ENCODE data around the gene CDK11B.
"Not testable (repeated sequence)": the region's sequence is repeated elsewhere in the genome, so short reads cannot be mapped to it uniquely, and the experiment has no call there.

CDK11B gene

DNA sequence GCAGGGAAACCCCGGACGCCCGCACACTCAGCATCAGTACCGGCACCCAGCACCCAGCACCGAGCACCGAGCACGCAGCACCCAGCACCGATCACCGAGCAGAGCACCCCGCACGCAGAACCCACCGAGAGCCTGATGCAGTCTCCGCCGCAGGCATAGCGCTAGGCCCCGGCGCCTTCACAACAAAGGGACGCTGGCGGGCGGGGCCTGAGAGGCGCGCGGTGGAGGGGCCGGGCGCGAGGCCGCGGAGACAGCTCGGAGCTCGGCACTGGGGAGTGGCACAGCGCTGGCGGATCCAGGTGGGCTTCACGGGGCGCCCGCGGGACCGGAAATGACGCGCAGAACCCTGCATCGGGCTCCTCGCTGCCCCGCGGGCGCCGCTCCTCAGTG lies 33.5 kb upstream of the CDK11B start:
- H3K27me3 Mint-ChIP-seq (ENCODE audit: low read depth); H3K36me3 Mint-ChIP-seq (ENCODE audit: low read depth); H3K9me3 Mint-ChIP-seq; H3K4me1 Mint-ChIP-seq (ENCODE audit: low read depth): not testable (repeated sequence)
- Mint-ChIP-seq H3K4me3 (peak overlapping the region; percentile 77), H3K27ac (peak overlapping the region; percentile 26)

- not testable (repeated sequence) for H3K27ac Mint-ChIP-seq; H3K4me3 Mint-ChIP-seq; H3K27me3 Mint-ChIP-seq (ENCODE audit: low read depth); H3K9me3 Mint-ChIP-seq; H3K36me3 Mint-ChIP-seq (ENCODE audit: low read depth); H3K4me1 Mint-ChIP-seq (ENCODE audit: low read depth)
Observed at GRCh38 chr1:1691443-1691842, 32.6 kb upstream of the CDK11B start.

DNA sequence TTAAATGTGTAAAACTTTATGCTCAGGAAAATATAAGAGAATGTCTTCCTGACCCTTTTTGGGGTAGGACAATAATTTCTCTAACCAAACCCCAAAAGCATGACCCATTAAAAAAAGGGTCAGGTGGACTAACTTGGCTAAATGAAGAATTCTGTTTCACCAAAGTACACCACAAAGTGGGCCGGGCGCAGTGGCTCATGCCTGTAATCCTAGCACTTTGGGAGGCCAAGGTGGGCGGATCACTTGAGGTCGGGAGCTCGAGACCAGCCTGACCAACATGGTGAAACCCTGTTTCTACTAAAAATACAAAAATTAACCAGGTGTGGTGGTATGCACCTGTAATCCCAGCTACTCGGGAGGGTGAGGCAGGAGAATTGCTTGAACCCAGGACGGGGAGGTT lies 30.7 kb upstream of the CDK11B start:
- H3K9me3 Mint-ChIP-seq, H3K4me3 Mint-ChIP-seq: not testable (repeated sequence)

DNA sequence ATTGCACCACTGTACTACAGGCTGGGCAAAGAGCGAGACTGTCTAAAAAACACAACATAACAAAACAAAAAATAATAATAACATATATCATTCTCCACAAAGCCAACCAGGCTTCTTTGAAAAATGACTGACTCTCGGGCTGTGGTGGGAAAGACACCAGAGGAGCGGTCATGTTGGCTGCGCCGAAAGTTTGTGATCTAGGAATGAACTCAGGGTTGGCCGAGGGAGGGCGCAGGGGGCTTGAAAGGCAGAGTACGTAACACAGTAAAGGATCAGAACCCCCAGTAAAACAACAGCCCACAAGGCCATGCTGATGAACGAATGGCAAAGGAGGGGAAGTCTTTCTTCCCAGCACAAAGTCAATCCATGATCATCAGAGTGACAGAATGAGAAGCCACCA lies 29.0 kb upstream of the CDK11B start:
- Mint-ChIP-seq H3K9me3 (no peaks in the 10 kb centered on the region), H3K4me1 (ENCODE audit: low read depth) (peaks cover 2% of the 10 kb centered on the region), H3K27ac (no peak overlapping the region), H3K36me3 (ENCODE audit: low read depth) (peaks cover 5% of the 10 kb centered on the region), H3K27me3 (ENCODE audit: low read depth) (no peaks in the 10 kb centered on the region), H3K4me3 (no peak overlapping the region)

More for the DNA sequence above, 30.7 kb upstream of the CDK11B start:
- not testable (repeated sequence) for H3K27me3 Mint-ChIP-seq (ENCODE audit: low read depth); H3K27ac Mint-ChIP-seq; H3K36me3 Mint-ChIP-seq (ENCODE audit: low read depth); H3K4me1 Mint-ChIP-seq (ENCODE audit: low read depth)

DNA sequence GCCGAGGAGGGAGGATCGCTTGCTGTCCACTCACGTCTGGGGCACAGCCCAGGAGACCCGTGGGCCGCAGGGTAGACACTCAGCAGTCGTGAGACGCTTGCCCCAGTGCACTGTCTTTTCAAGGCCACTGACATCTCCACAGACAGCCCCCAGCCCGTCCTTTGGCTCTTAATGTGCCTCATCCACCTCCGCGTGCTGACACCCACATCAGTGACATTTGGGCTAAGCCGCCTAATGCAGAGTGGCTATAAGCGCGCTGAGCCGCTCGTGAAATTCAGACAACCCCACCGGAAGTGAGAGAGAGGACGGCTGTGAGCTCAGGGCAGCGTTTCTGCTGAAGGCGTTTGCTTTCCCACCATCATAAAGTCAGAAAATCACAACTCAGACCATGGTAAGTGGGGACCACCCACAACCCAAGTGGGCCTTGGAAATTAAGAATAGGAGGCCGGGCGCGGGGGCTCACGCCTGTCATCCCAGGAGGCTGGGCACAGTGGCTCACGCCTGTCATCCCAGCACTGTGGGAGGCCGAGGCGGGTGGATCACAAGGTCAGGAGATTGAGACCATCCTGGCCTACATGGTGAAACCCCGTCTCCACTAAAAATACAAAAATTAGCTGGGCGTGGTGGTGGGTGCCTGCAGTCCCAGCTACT lies 25.4 kb upstream of the CDK11B start:
- Mint-ChIP-seq H3K36me3 (ENCODE audit: low read depth) (peaks cover 4% of the 10 kb centered on the region), H3K9me3 (no peaks in the 10 kb centered on the region), H3K4me3 (no peak overlapping the region), H3K27ac (no peak overlapping the region), H3K27me3 (ENCODE audit: low read depth) (no peaks in the 10 kb centered on the region), H3K4me1 (ENCODE audit: low read depth) (peaks cover 5% of the 10 kb centered on the region)

- Mint-ChIP-seq H3K27ac (no peak overlapping the region), H3K27me3 (ENCODE audit: low read depth) (no peaks in the 10 kb centered on the region), H3K9me3 (no peaks in the 10 kb centered on the region), H3K36me3 (ENCODE audit: low read depth) (peaks cover 3% of the 10 kb centered on the region), H3K4me3 (no peak overlapping the region), H3K4me1 (ENCODE audit: low read depth) (peaks cover 13% of the 10 kb centered on the region)
Observed at GRCh38 chr1:1683104-1683905, 24.5 kb upstream of the CDK11B start.

DNA sequence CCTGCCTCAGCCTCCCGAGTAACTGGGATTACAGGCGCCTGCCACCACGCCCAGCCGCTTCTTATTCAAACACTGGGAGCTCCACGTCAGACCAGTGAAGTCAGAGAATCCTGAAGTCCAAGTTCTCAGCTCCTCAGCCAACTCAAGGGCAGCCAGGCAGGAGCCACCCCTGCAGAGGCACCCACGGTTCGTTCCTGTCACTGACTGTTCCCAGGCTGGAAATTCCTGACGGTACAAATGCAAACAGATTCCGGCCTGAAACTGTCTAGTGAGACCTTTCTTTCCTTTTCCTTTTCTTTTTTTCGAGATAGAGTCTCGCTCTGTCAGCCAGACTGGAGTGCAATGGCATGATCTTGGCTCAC lies 22.1 kb upstream of the CDK11B start:
- Mint-ChIP-seq H3K4me1 (ENCODE audit: low read depth) (peaks cover 21% of the 10 kb centered on the region), H3K4me3 (no peak overlapping the region), H3K9me3 (no peaks in the 10 kb centered on the region), H3K27me3 (ENCODE audit: low read depth) (no peaks in the 10 kb centered on the region), H3K36me3 (ENCODE audit: low read depth) (peaks cover 8% of the 10 kb centered on the region), H3K27ac (peak overlapping the region; percentile 62)

GRCh38 chr1:1680031-1680911 lies 21.5 kb upstream of the CDK11B start:
- Mint-ChIP-seq H3K36me3 (ENCODE audit: low read depth) (peaks cover 6% of the 10 kb centered on the region), H3K4me1 (ENCODE audit: low read depth) (peaks cover 19% of the 10 kb centered on the region), H3K27me3 (ENCODE audit: low read depth) (no peaks in the 10 kb centered on the region), H3K27ac (no peak overlapping the region), H3K9me3 (no peaks in the 10 kb centered on the region), H3K4me3 (no peak overlapping the region)

- Mint-ChIP-seq H3K27ac (peak overlapping the region; percentile 94), H3K27me3 (ENCODE audit: low read depth) (no peaks in the 10 kb centered on the region), H3K9me3 (no peaks in the 10 kb centered on the region), H3K4me1 (ENCODE audit: low read depth) (peaks cover 19% of the 10 kb centered on the region), H3K4me3 (peak overlapping the region; percentile 73), H3K36me3 (ENCODE audit: low read depth) (peaks cover 7% of the 10 kb centered on the region)
Observed at GRCh38 chr1:1678581-1679380, 20.0 kb upstream of the CDK11B start.

DNA sequence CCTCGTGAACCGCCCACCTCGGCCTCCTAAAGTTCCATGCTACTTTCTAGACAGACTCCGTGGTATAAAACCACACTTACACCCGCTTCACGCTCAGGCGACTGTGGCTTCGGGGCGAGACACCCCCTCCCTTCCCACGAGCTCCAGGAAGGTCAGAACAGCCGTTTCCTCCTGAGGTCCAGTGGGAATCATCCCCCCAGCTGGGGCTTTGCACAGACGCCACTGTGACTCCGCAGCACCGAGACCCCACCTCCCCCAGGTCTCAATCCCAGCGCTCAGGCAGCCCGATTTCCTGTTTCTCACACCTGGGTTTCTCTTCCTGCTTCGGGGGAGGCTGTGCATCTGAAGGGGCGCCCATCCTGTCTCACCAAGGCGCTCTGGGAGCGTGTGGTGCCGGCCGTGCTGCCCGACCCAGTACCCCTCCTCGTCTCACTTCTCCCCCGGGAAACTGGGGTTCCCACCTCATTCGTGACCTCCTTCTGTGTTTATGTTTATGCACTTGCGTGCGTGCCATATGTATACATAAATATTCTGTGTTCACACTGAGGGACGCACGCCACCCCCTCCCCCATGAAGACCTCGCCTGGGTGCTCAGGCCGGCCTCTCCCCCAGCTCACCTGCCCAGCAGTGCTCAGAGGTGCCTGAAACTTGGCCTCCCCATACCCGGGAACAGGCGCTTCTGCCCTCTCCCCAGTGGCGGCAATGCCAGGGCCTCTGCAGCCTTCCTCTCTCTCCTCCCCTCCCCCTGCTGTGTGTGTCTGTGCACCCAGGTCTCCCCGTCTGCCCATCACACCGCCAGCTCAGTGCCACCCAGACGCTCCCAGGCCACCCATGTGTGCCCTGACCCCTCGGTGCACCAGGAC lies 19.1 kb upstream of the CDK11B start:
- H3K27ac Mint-ChIP-seq: peak overlapping the region; percentile 94
- H3K9me3 Mint-ChIP-seq: no peaks in the 10 kb centered on the region
- peaks cover 19% of the 10 kb centered on the region for H3K4me1 Mint-ChIP-seq (ENCODE audit: low read depth)
- peak overlapping the region; percentile 73 for H3K4me3 Mint-ChIP-seq
- H3K36me3 Mint-ChIP-seq (ENCODE audit: low read depth): peaks cover 9% of the 10 kb centered on the region
- H3K27me3 Mint-ChIP-seq (ENCODE audit: low read depth): no peaks in the 10 kb centered on the region

DNA sequence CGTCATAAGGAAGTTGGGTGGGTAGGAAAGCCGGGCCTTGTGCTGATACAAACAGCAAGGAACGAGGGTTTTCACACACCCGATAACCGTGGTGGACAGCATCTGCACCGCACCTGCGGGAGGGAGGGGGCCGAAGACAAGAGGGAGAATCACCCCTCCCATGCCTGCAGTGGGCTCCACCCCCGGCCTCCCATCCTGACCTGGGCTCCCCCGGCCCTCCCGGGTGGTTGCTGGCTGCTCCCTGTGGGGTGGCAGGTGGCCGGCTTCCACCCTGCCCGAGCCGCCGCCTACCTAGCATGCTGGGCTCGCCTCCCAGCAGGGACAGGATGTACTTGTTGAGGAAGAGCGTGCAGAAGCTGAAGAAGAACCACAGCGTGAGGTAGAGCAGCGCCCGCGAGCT lies 17.3 kb upstream of the CDK11B start:
- H3K27ac Mint-ChIP-seq, H3K9me3 Mint-ChIP-seq: not testable (repeated sequence)

GRCh38 chr1:1675218-1675617 lies 16.4 kb upstream of the CDK11B start:
- not testable (repeated sequence) for H3K4me3 Mint-ChIP-seq; H3K27ac Mint-ChIP-seq; H3K27me3 Mint-ChIP-seq (ENCODE audit: low read depth); H3K9me3 Mint-ChIP-seq
- Mint-ChIP-seq H3K4me1 (ENCODE audit: low read depth) (peaks cover 19% of the 10 kb centered on the region), H3K36me3 (ENCODE audit: low read depth) (peaks cover 11% of the 10 kb centered on the region)

More for the DNA sequence above, 17.3 kb upstream of the CDK11B start:
- not testable (repeated sequence) for H3K4me3 Mint-ChIP-seq; H3K27me3 Mint-ChIP-seq (ENCODE audit: low read depth)
- H3K36me3 Mint-ChIP-seq (ENCODE audit: low read depth): peaks cover 11% of the 10 kb centered on the region
- H3K4me1 Mint-ChIP-seq (ENCODE audit: low read depth): peaks cover 19% of the 10 kb centered on the region

GRCh38 chr1:1674806-1675205 lies 16.0 kb upstream of the CDK11B start:
- not testable (repeated sequence) for H3K9me3 Mint-ChIP-seq; H3K4me3 Mint-ChIP-seq; H3K27ac Mint-ChIP-seq; H3K27me3 Mint-ChIP-seq (ENCODE audit: low read depth)
- peaks cover 13% of the 10 kb centered on the region for H3K36me3 Mint-ChIP-seq (ENCODE audit: low read depth)
- H3K4me1 Mint-ChIP-seq (ENCODE audit: low read depth): peaks cover 19% of the 10 kb centered on the region

Data from T-helper 1 cell treated with Interleukin-12 subunit alpha and Interleukin-12 subunit beta and Interleukin-4 antibody, amounts not matched to agents 30 μg/mL and 1 μg/mL, for 36 hours (primary cell).